ELR (cell line): ENCODE results near the gene TBL2.
"Not testable (repeated sequence)": the region's sequence is repeated elsewhere in the genome, so short reads cannot be mapped to it uniquely, and the experiment has no call there.

ENCODE experiments used
- DNase-seq: peaks from one replicate; pipeline ENCODE4 v3.0.0-alpha.2; 2015; ENCODE audit warnings: low read depth

TBL2 gene

GRCh38 chr7:73535918-73536317 is 42.5 kb downstream of the TBL2 start:
- DNase-seq = not testable (repeated sequence)

- no peak for DNase-seq
These were observed 44.6 kb downstream of the TBL2 start for GRCh38 chr7:73533742-73534141.

- no peak for DNase-seq
These were observed 46.2 kb downstream of the TBL2 start for GRCh38 chr7:73532224-73532623.

- no peak for DNase-seq
These were observed 47.6 kb downstream of the TBL2 start for GRCh38 chr7:73530800-73531199.

- peak; percentile 23 for DNase-seq
These were observed 51.2 kb downstream of the TBL2 start for GRCh38 chr7:73526896-73527821.

GRCh38 chr7:73526158-73526494 is 52.3 kb downstream of the TBL2 start:
- DNase-seq = not testable (repeated sequence)

GRCh38 chr7:73522105-73522872 is 56.1 kb downstream of the TBL2 start, which contains the start of gene BAZ1B:
TSS of gene BAZ1B (minus strand) at chr7:73522293. CDS start at chr7:73521933, 360 bp downstream.
- peak; percentile 99 for DNase-seq

GRCh38 chr7:73521636-73522104 is 56.7 kb downstream of the TBL2 start:
- peak; percentile 63 for DNase-seq

GRCh38 chr7:73520673-73521635 is 57.4 kb downstream of the TBL2 start:
- DNase-seq = peak; percentile 45

- DNase-seq = peak; percentile 13
These were observed 58.3 kb downstream of the TBL2 start for GRCh38 chr7:73519867-73520672.

- DNase-seq = no peak
These were observed 59.9 kb downstream of the TBL2 start for GRCh38 chr7:73518470-73518869.
